ENCODE measurements around the gene RAPGEF2. TPM values are rescaled to one million over a fixed set of nuclear protein-coding genes. Genes with fewer than 3 reads are reported as not detected.
"Not testable (repeated sequence)": the region's sequence is repeated elsewhere in the genome, so short reads cannot be mapped to it uniquely, and the experiment has no call there.

The RAPGEF2 gene
- total and polyA plus RNA-seq, 2 experiments from 2014 or later: 8.4 to 79.3 TPM

- Histone ChIP-seq H3K27me3 (no peaks in the 10 kb centered on the region), H3K79me2 (peaks cover 6% of the 10 kb centered on the region), H3K27ac (peak overlapping the region; percentile 76), H4K20me1 (ENCODE audit: insufficient read depth, poor library complexity, severe bottlenecking) (no peaks in the 10 kb centered on the region), H3K9me3 (ENCODE audit: low read depth) (no peaks in the 10 kb centered on the region), H3K36me3 (replicated peaks; ENCODE audit: insufficient read depth, low read depth) (no peaks in the 10 kb centered on the region), H3K4me3 (no peak overlapping the region), H3K4me2 (peak overlapping the region; percentile 68), H3K9me2 (replicated peaks; ENCODE audit: insufficient read depth) (no peaks in the 10 kb centered on the region), H3K4me1 (ENCODE audit: insufficient read depth) (peaks cover 5% of the 10 kb centered on the region), H2AFZ (no peak overlapping the region)
- no peak for TF ChIP-seq EZH2phosphoT487 (IDR thresholded peaks at IDR 0.05; ENCODE audit: low read depth, severe bottlenecking, unreplicated experiment)
- peak; percentile 54 for DNase-seq (ENCODE audit: low spot score)
- 72% methylated on average over 7 of the region's 7 CpGs for WGBS (ENCODE audit: low lambda C conversion rate, missing lambda C conversion rate)
Measured at GRCh38 chr4:159248384-159249178, 145.7 kb downstream of the RAPGEF2 start.

DNA sequence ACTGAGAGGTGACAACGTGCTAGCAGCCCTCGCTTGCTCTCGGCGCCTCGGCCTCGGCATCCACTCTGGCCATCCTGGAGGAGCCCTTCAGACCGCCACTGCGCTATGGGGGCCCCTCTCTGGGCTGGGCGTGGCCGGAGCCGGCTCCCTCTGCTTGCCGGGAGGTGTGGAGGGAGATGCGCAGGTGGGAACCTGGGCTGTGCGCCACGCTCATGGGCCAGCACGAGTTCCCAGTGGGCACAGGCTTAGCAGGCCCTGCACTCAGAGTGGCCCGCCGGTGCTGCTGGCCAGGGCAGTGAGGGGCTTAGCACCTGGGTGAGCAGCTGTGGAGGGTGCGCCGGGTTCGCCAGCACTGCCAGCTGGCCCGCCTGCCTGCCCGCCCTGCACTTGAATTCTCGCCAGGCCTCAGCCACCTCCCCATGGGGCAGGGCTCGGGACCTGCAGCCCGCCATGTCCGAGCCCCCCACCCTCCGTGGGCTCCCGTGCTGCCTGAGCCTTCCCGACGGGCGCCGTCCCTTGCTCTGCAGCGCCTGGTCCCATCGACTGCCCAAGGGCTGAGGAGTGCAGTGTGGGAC, 148.0 kb downstream of the RAPGEF2 start:
- 96% methylated on average over 35 of the region's 35 CpGs for WGBS (ENCODE audit: low lambda C conversion rate, missing lambda C conversion rate)
- H3K36me3 ChIP-seq (replicated peaks; ENCODE audit: insufficient read depth, low read depth): no peaks in the 10 kb centered on the region
- no peaks in the 10 kb centered on the region for H4K20me1 ChIP-seq (ENCODE audit: insufficient read depth, poor library complexity, severe bottlenecking)
- H3K9me3 ChIP-seq (ENCODE audit: low read depth): no peaks in the 10 kb centered on the region
- no peak overlapping the region for H2AFZ ChIP-seq
- H3K4me3 ChIP-seq: no peak overlapping the region
- H3K27me3 ChIP-seq: no peaks in the 10 kb centered on the region
- no peak overlapping the region for H3K4me2 ChIP-seq
- no peak for TF ChIP-seq EZH2phosphoT487 (IDR thresholded peaks at IDR 0.05; ENCODE audit: low read depth, severe bottlenecking, unreplicated experiment)
- TF ChIP-seq, protein P1, sequence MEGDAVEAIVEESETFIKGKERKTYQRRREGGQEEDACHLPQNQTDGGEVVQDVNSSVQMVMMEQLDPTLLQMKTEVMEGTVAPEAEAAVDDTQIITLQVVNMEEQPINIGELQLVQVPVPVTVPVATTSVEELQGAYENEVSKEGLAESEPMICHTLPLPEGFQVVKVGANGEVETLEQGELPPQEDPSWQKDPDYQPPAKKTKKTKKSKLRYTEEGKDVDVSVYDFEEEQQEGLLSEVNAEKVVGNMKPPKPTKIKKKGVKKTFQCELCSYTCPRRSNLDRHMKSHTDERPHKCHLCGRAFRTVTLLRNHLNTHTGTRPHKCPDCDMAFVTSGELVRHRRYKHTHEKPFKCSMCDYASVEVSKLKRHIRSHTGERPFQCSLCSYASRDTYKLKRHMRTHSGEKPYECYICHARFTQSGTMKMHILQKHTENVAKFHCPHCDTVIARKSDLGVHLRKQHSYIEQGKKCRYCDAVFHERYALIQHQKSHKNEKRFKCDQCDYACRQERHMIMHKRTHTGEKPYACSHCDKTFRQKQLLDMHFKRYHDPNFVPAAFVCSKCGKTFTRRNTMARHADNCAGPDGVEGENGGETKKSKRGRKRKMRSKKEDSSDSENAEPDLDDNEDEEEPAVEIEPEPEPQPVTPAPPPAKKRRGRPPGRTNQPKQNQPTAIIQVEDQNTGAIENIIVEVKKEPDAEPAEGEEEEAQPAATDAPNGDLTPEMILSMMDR (IDR thresholded peaks at IDR 0.05; ENCODE audit: poor library complexity): no peak
- TF ChIP-seq EZH2 (IDR thresholded peaks at IDR 0.05; ENCODE audit: borderline replicate concordance): no peak
- no peak for DNase-seq (ENCODE audit: low spot score)
- peaks cover 5% of the 10 kb centered on the region for H3K4me1 ChIP-seq (ENCODE audit: insufficient read depth)
- H3K9me2 ChIP-seq (replicated peaks; ENCODE audit: insufficient read depth): no peaks in the 10 kb centered on the region
- no peak overlapping the region for H3K27ac ChIP-seq
- H3K79me2 ChIP-seq: peaks cover 8% of the 10 kb centered on the region

DNA sequence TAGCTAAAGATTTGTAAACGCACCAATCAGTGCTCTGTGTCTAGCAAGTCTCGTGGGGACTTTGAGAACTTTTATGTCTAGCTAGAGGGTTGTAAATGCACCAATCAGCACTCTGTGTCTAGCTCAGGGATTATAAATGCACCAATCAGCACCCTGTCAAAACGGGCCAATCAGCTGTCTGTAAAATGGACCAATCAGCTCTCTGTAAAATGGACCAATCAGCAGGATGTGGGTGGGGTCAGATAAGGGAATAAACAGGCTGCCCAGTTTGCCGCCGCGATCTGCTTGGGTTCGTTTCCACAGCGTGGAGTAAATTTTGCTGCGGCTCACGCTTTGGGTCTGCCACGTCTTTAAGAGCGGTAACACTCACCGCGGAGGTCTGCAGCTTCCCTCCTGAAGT, 148.7 kb downstream of the RAPGEF2 start:
- H3K27ac ChIP-seq: peak overlapping the region; percentile 45

DNA sequence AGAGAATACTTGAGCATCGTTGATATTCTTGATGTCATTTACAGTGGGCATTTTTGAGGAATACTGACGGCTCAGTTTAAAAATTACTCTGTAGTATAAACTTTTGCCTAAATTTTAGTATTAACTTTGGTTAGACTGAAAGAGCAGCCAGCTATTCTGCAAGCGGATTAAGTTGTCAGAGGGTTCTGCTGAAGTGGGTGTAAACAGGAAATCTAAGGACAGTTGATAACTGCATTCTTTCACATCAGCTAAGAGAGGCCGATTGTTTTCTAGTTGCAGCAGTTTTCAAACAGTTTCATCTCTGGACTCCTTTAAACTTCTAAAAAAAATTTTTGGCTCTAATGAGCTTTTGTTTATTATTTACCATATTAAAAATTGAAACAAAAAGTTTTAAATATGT, 149.6 kb downstream of the RAPGEF2 start:
- DNase-seq (ENCODE audit: low spot score): no peak
- peaks cover 12% of the 10 kb centered on the region for H3K79me2 ChIP-seq
- no peaks in the 10 kb centered on the region for H3K9me2 ChIP-seq (replicated peaks; ENCODE audit: insufficient read depth)
- H2AFZ ChIP-seq: no peak overlapping the region
- no peaks in the 10 kb centered on the region for H4K20me1 ChIP-seq (ENCODE audit: insufficient read depth, poor library complexity, severe bottlenecking)
- peak overlapping the region; percentile 45 for H3K27ac ChIP-seq
- 54% methylated on average over 4 of the region's 4 CpGs for WGBS (ENCODE audit: low lambda C conversion rate, missing lambda C conversion rate)
- peaks cover 5% of the 10 kb centered on the region for H3K4me1 ChIP-seq (ENCODE audit: insufficient read depth)
- no peak for TF ChIP-seq EZH2phosphoT487 (IDR thresholded peaks at IDR 0.05; ENCODE audit: low read depth, severe bottlenecking, unreplicated experiment)
- no peaks in the 10 kb centered on the region for H3K36me3 ChIP-seq (replicated peaks; ENCODE audit: insufficient read depth, low read depth)
- no peaks in the 10 kb centered on the region for H3K27me3 ChIP-seq
- H3K4me3 ChIP-seq: no peak overlapping the region
- H3K4me2 ChIP-seq: peak overlapping the region; percentile 34
- no peaks in the 10 kb centered on the region for H3K9me3 ChIP-seq (ENCODE audit: low read depth)

More for the DNA sequence above, 148.7 kb downstream of the RAPGEF2 start:
- H3K9me2 ChIP-seq (replicated peaks; ENCODE audit: insufficient read depth); H3K4me2 ChIP-seq; H3K36me3 ChIP-seq (replicated peaks; ENCODE audit: insufficient read depth, low read depth); H3K4me1 ChIP-seq (ENCODE audit: insufficient read depth); H3K9me3 ChIP-seq (ENCODE audit: low read depth); H4K20me1 ChIP-seq (ENCODE audit: insufficient read depth, poor library complexity, severe bottlenecking); H2AFZ ChIP-seq; DNase-seq (ENCODE audit: low spot score); H3K27me3 ChIP-seq; H3K79me2 ChIP-seq; H3K4me3 ChIP-seq: not testable (repeated sequence)
- WGBS (ENCODE audit: low lambda C conversion rate, missing lambda C conversion rate): over 99% methylated on average over 14 of the region's 14 CpGs

DNA sequence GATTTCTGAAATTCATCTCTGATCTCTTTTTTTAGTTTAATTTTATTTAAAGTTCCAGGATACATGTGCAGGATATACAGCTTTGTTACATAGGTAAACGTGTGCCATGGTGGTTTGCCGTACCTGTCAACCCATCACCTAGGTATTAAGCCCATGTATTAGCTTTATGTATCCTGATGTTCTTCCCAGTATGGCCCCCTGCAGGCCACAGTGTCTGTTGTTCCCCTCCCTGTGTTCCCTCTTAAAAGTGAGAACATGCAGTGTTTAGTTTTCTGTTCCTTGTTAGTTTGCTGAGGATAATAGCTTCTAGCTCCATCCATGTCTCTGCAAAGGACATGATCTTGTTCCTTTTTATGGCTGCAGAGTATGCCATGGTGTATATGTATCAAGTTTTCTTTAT, 153.2 kb downstream of the RAPGEF2 start:
- Histone ChIP-seq H3K79me2 (peaks cover 8% of the 10 kb centered on the region), H3K36me3 (replicated peaks; ENCODE audit: insufficient read depth, low read depth) (no peaks in the 10 kb centered on the region), H3K4me2 (no peak overlapping the region), H3K27me3 (no peaks in the 10 kb centered on the region), H3K4me1 (ENCODE audit: insufficient read depth) (no peaks in the 10 kb centered on the region), H3K9me3 (ENCODE audit: low read depth) (no peaks in the 10 kb centered on the region), H4K20me1 (ENCODE audit: insufficient read depth, poor library complexity, severe bottlenecking) (no peaks in the 10 kb centered on the region), H2AFZ (no peak overlapping the region), H3K4me3 (no peak overlapping the region), H3K9me2 (replicated peaks; ENCODE audit: insufficient read depth) (no peaks in the 10 kb centered on the region), H3K27ac (no peak overlapping the region)
- TF ChIP-seq, protein P1 (IDR thresholded peaks at IDR 0.05; ENCODE audit: poor library complexity): no peak
- no peak for TF ChIP-seq EZH2phosphoT487 (IDR thresholded peaks at IDR 0.05; ENCODE audit: low read depth, severe bottlenecking, unreplicated experiment)
- TF ChIP-seq EZH2 (IDR thresholded peaks at IDR 0.05; ENCODE audit: borderline replicate concordance): no peak
- WGBS (ENCODE audit: low lambda C conversion rate, missing lambda C conversion rate): 98% methylated on average over 2 of the region's 2 CpGs
- DNase-seq (ENCODE audit: low spot score): no peak

All from hepatocyte (in vitro differentiated cells).